Endothelial cell of umbilical vein (primary cell): ENCODE results near the gene GALNT10. TPM values are rescaled to one million over a fixed set of nuclear protein-coding genes. Genes with fewer than 3 reads are reported as not detected.

ENCODE experiments used
- BruUV-seq: library from RNA; stranded (reverse); fragments of 400-500 nt; replicated peaks from 2 replicates; lab custom pipeline; 2021; lab: Mats Ljungman, UMichigan
- CTCF ChIA-PET: fragments of 300-600, 350-600 bp; sonication (Branson Sonifier 250); formaldehyde crosslinking; loops from one replicate; lab custom pipeline; 2021; ENCODE audit warnings: antibody characterized with exemption, inconsistent platforms; lab: Charles Lee
- POLR2A ChIA-PET: fragments of 300-600, 350-600 bp; sonication (Branson Sonifier 250); formaldehyde crosslinking; loops from one replicate; lab custom pipeline; 2021; ENCODE audit warnings: antibody characterized with exemption, inconsistent platforms; lab: Charles Lee
- DNase-seq: peaks from one replicate; pipeline ENCODE4 v3.0.0-alpha.2; 2011; ENCODE audit warnings: low read depth, low spot score
- FAIRE-seq: peaks from 2 replicates; lab custom pipeline; 2011; peaks lifted over from hg19 to GRCh38; lab: Jason Lieb, UNC
- H2AFZ ChIP-seq: 2 replicates; pipeline ENCODE4 v1.6.0; 2012; ENCODE audit warnings: low read depth, low read length, control low read depth, inconsistent platforms
- H3K27ac ChIP-seq: 2 replicates; pipeline ENCODE4 v1.5.1; 2011; ENCODE audit warnings: low read depth, mild to moderate bottlenecking, control low read depth, low read length, moderate library complexity; ENCODE audit not compliant: insufficient read depth
- H3K27me3 ChIP-seq, 2 experiments: 2 replicates each; pipeline versions ENCODE4 v1.6.0 to v1.6.1; 2011; ENCODE audit warnings: low read length in 2 of 2, mixed read lengths in 1 of 2; ENCODE audit not compliant: control insufficient read depth in 2 of 2, insufficient read depth in 2 of 2
- H3K36me3 ChIP-seq, 2 experiments: 2 replicates in 1 of 2; 3 replicates in 1 of 2; pipeline ENCODE4 v1.5.1; 2011; ENCODE audit warnings: low read length in 2 of 2, mild to moderate bottlenecking in 1 of 2, moderate library complexity in 1 of 2; ENCODE audit not compliant: control insufficient read depth in 2 of 2, insufficient read depth in 2 of 2; ENCODE audit errors: extremely low read depth in 1 of 2
- H3K4me1 ChIP-seq: 3 replicates; pipeline ENCODE4 v1.5.1; 2011; ENCODE audit warnings: mild to moderate bottlenecking, low read length; ENCODE audit not compliant: control insufficient read depth, insufficient read depth; ENCODE audit errors: extremely low read depth
- H3K4me2 ChIP-seq: 2 replicates; pipeline ENCODE4 v1.6.1; 2011; ENCODE audit warnings: low read length, control low read depth, mixed read lengths; ENCODE audit not compliant: insufficient read depth
- H3K4me3 ChIP-seq, 3 experiments: fragments of 200-600 bp in 1 of 3; sonication (generic), shearing (Covaris generic) in 1 of 3; replicated peaks in 1 of 3; 2 replicates each; pipeline ENCODE4 v1.5.1; 2011 to 2016; ENCODE audit warnings: control low read depth in 3 of 3, low read length in 3 of 3, mild to moderate bottlenecking in 2 of 3, inconsistent platforms in 1 of 3, low read depth in 1 of 3, moderate library complexity in 1 of 3; ENCODE audit not compliant: insufficient read depth in 1 of 3
- H3K79me2 ChIP-seq: 2 replicates; pipeline ENCODE4 v1.6.0; 2012; ENCODE audit warnings: low read length, inconsistent platforms; ENCODE audit not compliant: control insufficient read depth, insufficient read depth
- H3K9ac ChIP-seq: replicated peaks from 2 replicates; pipeline ENCODE3; 2011; ENCODE audit warnings: low read length, control low read depth; ENCODE audit not compliant: insufficient read depth; ENCODE audit errors: extremely low read depth
- H3K9me1 ChIP-seq: replicated peaks from 3 replicates; pipeline ENCODE4 v1.6.0; 2011; ENCODE audit warnings: mild to moderate bottlenecking, low read length; ENCODE audit not compliant: control insufficient read depth, insufficient read depth; ENCODE audit errors: extremely low read depth
- H3K9me3 ChIP-seq: replicated peaks from 2 replicates; pipeline ENCODE4 v1.5.1; 2012; ENCODE audit warnings: low read length, inconsistent platforms; ENCODE audit not compliant: control insufficient read depth, insufficient read depth
- H4K20me1 ChIP-seq: replicated peaks from 2 replicates; pipeline ENCODE3; 2011; ENCODE audit warnings: mild to moderate bottlenecking, low read length; ENCODE audit not compliant: control insufficient read depth, insufficient read depth; ENCODE audit errors: extremely low read depth
- FOS ChIP-seq: IDR thresholded peaks from 2 replicates; pipeline ENCODE4 v1.6.1; 2011; ENCODE audit warnings: mild to moderate bottlenecking, low read length, moderate library complexity, borderline replicate concordance; ENCODE audit not compliant: insufficient read depth
- dilution Hi-C: fragments of 300-500 bp; cut with MboI; formaldehyde crosslinking; loops from one replicate; pipeline ENCODE4 v1.15.0; 2019; ENCODE audit warnings: low sequenced_read_pairs; ENCODE audit not compliant: extremely low pct_ligation_motif_present
- intact Hi-C: fragments of 100-400 bp; cut with micrococcal nuclease; formaldehyde crosslinking; loops from one replicate; pipeline ENCODE4 v1.10.0; 2022
- polyA plus RNA-seq, 4 experiments: library from polyadenylated mRNA; depleted of rRNA in 3 of 4; stranded (reverse) in 3 of 4; unstranded in 1 of 4; fragments of >200 nt; gene quantifications; 2 replicates each; pipeline versions ENCODE4 v1.2.1 to v1.2.3, GENCODE V29; 2011 to 2012; ENCODE audit warnings: missing spikeins in 1 of 4
- total RNA-seq: library from RNA; stranded (reverse); gene quantifications from 2 replicates; pipeline ENCODE4 v1.2.3, GENCODE V29; 2021
- TF ChIP-seq, protein P1 (sequence below), 2 donors: IDR thresholded peaks; 1 replicate in 1 of 2; 2 replicates in 1 of 2; pipeline ENCODE4 v1.5.1; 2011; ENCODE audit warnings: low read length in 2 of 2, mild to moderate bottlenecking in 2 of 2, moderate library complexity in 2 of 2, control low read depth in 1 of 2, inconsistent platforms in 1 of 2, low read depth in 1 of 2; ENCODE audit not compliant: insufficient read depth in 1 of 2; ENCODE audit errors: extremely low read depth in 1 of 2

The GALNT10 gene
- total and polyA plus RNA-seq, 2 donors (not counting 3 experiments of a cell fraction or from before 2014, with no cell fraction given), result 70.2 to 77.6 TPM

- POLR2A ChIA-PET, result interaction anchor here (0.7 to 1.1 kb wide), 2 partner anchors 10 to 123 kb away, joined by 3 to 4 read pairs; no protein-coding TSS in a partner anchor
Observed at GRCh38 chr5:154312576-154312975, 122.0 kb downstream of the GALNT10 start.

More at GRCh38 chr5:154312576-154312975, 122.0 kb downstream of the GALNT10 start:
- intact Hi-C loops, result no loop called here
- Histone ChIP-seq H2AFZ (no peak overlapping the region), H3K4me1 (peaks cover 37% of the 10 kb centered on the region), H3K9ac (no peak overlapping the region), H3K36me3 (peaks cover 0 to 5% of the 10 kb centered on the region in 2 experiments), H3K9me1 (no peaks in the 10 kb centered on the region), H3K79me2 (no peaks in the 10 kb centered on the region), H3K27ac (peak overlapping the region; percentile 5), H3K4me3 (no peak overlapping the region), H3K9me3 (no peaks in the 10 kb centered on the region), H3K27me3 (no peaks in the 10 kb centered on the region), H4K20me1 (no peaks in the 10 kb centered on the region), H3K4me2 (peak overlapping the region; percentile 22)
- dilution Hi-C loops, result no loop called here
- CTCF ChIA-PET, result interaction anchor here (0.7 to 2.3 kb wide), 9 partner anchors 15 to 115 kb away, joined by 3 to 5 read pairs (median 4); no protein-coding TSS in a partner anchor
- FAIRE-seq, result peak; percentile 31
- DNase-seq, result peak; percentile 63
- no TSS peak for BruUV-seq
- TF ChIP-seq, protein P1, sequence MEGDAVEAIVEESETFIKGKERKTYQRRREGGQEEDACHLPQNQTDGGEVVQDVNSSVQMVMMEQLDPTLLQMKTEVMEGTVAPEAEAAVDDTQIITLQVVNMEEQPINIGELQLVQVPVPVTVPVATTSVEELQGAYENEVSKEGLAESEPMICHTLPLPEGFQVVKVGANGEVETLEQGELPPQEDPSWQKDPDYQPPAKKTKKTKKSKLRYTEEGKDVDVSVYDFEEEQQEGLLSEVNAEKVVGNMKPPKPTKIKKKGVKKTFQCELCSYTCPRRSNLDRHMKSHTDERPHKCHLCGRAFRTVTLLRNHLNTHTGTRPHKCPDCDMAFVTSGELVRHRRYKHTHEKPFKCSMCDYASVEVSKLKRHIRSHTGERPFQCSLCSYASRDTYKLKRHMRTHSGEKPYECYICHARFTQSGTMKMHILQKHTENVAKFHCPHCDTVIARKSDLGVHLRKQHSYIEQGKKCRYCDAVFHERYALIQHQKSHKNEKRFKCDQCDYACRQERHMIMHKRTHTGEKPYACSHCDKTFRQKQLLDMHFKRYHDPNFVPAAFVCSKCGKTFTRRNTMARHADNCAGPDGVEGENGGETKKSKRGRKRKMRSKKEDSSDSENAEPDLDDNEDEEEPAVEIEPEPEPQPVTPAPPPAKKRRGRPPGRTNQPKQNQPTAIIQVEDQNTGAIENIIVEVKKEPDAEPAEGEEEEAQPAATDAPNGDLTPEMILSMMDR (IDR thresholded peaks at IDR 0.05; ENCODE audit: extremely low read depth in 1 of 2, insufficient read depth in 1 of 2, low read depth in 1 of 2, low read length in 2 of 2), result no peak
- TF ChIP-seq FOS, result peak; percentile 26
